OCI-LY1 (cell line): Measurements from ENCODE around the gene PODNL1.

Source experiments
- H2AFZ ChIP-seq: fragments of 200-600 bp; sonication (generic), shearing (Covaris generic); 2 replicates; pipeline ENCODE4 v1.6.0; 2014; ENCODE audit warnings: antibody characterized with exemption, mild to moderate bottlenecking, low read length
- H3F3A ChIP-seq: fragments of 200-600 bp; sonication (generic), shearing (Covaris generic); 2 replicates; pipeline ENCODE4 v1.6.0; 2014; ENCODE audit warnings: mild to moderate bottlenecking, antibody characterized with exemption, low read length, moderate library complexity; ENCODE audit not compliant: insufficient read depth
- H3K27ac ChIP-seq: fragments of 200-600 bp; sonication (generic); 2 replicates; pipeline ENCODE4 v1.5.1; 2014; ENCODE audit warnings: low read length, mixed run types, mild to moderate bottlenecking, low read depth; ENCODE audit not compliant: poor library complexity, severe bottlenecking
- H3K27me3 ChIP-seq: fragments of 200-600 bp; sonication (generic); 2 replicates; pipeline ENCODE4 v1.6.0; 2014; ENCODE audit warnings: antibody characterized with exemption, mild to moderate bottlenecking, low read length, moderate library complexity; ENCODE audit not compliant: insufficient read depth
- H3K36me3 ChIP-seq: fragments of 200-600 bp; sonication (generic); 2 replicates; pipeline ENCODE4 v1.6.1; 2014; ENCODE audit warnings: mild to moderate bottlenecking, antibody characterized with exemption, low read length, moderate library complexity, mixed read lengths; ENCODE audit not compliant: insufficient read depth
- H3K4me1 ChIP-seq: fragments of 200-600 bp; sonication (generic); 2 replicates; pipeline ENCODE4 v1.5.1; 2014; ENCODE audit warnings: mild to moderate bottlenecking, low read length, moderate library complexity; ENCODE audit not compliant: insufficient read depth, severe bottlenecking
- H3K4me2 ChIP-seq: fragments of 200-600 bp; sonication (generic), shearing (Covaris generic); 2 replicates; pipeline ENCODE4 v1.6.1; 2014; ENCODE audit warnings: low read length
- H3K4me3 ChIP-seq: fragments of 200-600 bp; sonication (generic); 2 replicates; pipeline ENCODE4 v1.5.1; 2014; ENCODE audit warnings: low read length, low read depth, mild to moderate bottlenecking, mixed read lengths; ENCODE audit not compliant: poor library complexity, severe bottlenecking
- H3K79me2 ChIP-seq: fragments of 200-600 bp; shearing (Covaris generic); 2 replicates; pipeline ENCODE4 v1.6.1; 2016; ENCODE audit warnings: mixed run types, low read length, mixed read lengths; ENCODE audit not compliant: insufficient read depth
- H3K9ac ChIP-seq: fragments of 200-600 bp; sonication (generic), shearing (Covaris generic); 2 replicates; pipeline ENCODE4 v1.6.1; 2014; ENCODE audit warnings: mild to moderate bottlenecking, low read length, mixed read lengths
- H3K9me2 ChIP-seq: fragments of 200-600 bp; sonication (generic), shearing (Covaris generic); 2 replicates; pipeline ENCODE4 v1.6.1; 2014; ENCODE audit warnings: low read depth, mild to moderate bottlenecking, low read length, mixed read lengths
- H3K9me3 ChIP-seq: fragments of 200-600 bp; shearing (Covaris generic); 2 replicates; pipeline ENCODE4 v1.6.1; 2014; ENCODE audit warnings: low read length, mixed read lengths
- H4K20me1 ChIP-seq: fragments of 200-600 bp; sonication (generic), shearing (Covaris generic); 2 replicates; pipeline ENCODE4 v1.6.0; 2016; ENCODE audit warnings: mild to moderate bottlenecking, low read length; ENCODE audit not compliant: insufficient read depth
- CTCF ChIP-seq: fragments of 200-600 bp; sonication (generic), shearing (Covaris generic); IDR thresholded peaks from 2 replicates; pipeline ENCODE4 v1.5.1; 2017; ENCODE audit warnings: mild to moderate bottlenecking, antibody characterized with exemption, low read length, moderate library complexity, mixed read lengths
- EZH2 ChIP-seq: fragments of 200-600 bp; sonication (generic), shearing (Covaris generic); IDR thresholded peaks from 2 replicates; pipeline ENCODE4 v1.8.0; 2017; ENCODE audit warnings: borderline replicate concordance, mixed run types, mild to moderate bottlenecking, antibody characterized with exemption, low read length, moderate library complexity, mixed read lengths

PODNL1 gene

GRCh38 chr19:13881251-13881691 is 56.9 kb downstream of the PODNL1 start:
- no peaks in the 10 kb centered on the region for H3F3A ChIP-seq
- no peaks in the 10 kb centered on the region for H3K9me3 ChIP-seq
- peaks cover 5% of the 10 kb centered on the region; the same call in 1 of the 2 replicates for H3K27me3 ChIP-seq
- H4K20me1 ChIP-seq = no peaks in the 10 kb centered on the region
- no peak overlapping the region for H3K9ac ChIP-seq
- no peak overlapping the region for H3K27ac ChIP-seq
- H3K36me3 ChIP-seq = no peaks in the 10 kb centered on the region
- peaks cover 5% of the 10 kb centered on the region for H3K4me1 ChIP-seq
- H3K79me2 ChIP-seq = no peaks in the 10 kb centered on the region
- H3K4me3 ChIP-seq = no peak overlapping the region
- TF ChIP-seq CTCF (no peak), EZH2 (no peak)
- H3K9me2 ChIP-seq = no peaks in the 10 kb centered on the region
- H3K4me2 ChIP-seq = no peak overlapping the region
- no peak overlapping the region for H2AFZ ChIP-seq
